HG03095 (cell line): Measurements from ENCODE around the gene GLIPR2.
"Not testable (repeated sequence)": the region's sequence is repeated elsewhere in the genome, so short reads cannot be mapped to it uniquely, and the experiment has no call there.

Experiments used
- ATAC-seq: cut with Tn5 transposase; IDR thresholded peaks from one replicate; pipeline ENCODE4 v1.9.1; 2021; ENCODE audit warnings: moderate library complexity; ENCODE audit not compliant: unreplicated experiment

Gene GLIPR2

DNA sequence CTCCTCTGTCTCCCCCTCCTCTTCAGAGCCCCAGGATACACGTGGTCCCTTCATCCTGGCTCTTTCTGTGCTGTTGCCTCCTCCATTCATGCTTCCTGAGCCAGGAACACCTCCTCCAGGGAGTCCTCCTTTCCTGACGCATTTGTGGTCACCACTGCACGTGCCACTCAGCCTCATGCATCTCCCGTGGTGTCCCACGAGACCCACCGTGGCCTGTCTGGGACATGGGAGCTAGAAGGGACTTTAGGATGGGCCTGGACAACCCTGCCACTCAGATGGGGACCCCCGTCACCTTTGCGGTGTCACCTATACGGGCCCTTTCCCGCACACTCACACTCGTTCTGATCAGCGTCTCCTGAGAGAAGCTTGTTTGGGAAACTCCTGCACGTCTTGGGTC is 6.7 kb downstream of the GLIPR2 start:
- ATAC-seq, result no peak

DNA sequence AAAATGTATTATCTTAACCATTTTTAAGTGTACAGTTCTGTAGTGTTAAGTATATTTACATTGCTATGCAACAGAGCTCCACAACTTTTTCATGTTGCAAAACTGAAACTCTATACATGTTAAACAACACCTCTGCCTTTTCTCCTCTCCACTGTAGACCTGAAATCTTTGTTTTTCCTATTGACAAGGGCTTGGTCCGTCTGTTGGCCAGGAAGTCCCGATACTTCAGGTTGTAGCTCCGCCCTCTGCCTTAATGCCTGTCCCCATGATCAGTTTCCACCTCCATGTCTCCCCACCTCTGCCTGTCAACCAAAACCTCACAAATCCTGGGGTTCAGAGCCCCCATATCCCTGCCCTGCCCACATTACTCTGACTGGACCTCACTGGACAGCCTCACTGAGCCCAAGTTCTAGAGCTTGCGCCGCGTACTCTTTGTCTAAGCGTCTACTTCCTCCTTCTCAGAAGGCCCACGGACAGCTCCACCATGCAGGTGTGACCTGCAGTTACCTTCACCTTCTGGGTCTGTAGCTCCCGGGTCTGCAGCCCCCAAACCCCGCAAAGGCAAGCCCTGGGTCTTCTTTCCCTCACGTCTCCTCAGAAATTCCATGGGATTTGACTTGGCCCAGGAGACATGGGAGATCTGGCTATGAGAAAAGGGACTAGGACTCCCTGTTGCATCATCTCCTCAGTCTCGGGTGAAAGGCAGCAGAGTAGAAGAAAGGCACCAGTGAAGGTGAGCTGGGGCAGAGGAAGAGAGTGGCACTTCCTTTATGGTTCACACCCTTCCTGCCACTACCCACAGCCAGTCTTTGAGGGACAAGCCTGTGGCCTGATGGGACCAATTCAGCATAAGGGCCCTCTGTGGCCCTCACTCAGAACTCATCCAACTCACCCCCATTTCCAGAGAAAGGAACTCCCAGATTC is 8.0 kb downstream of the GLIPR2 start:
- no peak for ATAC-seq

DNA sequence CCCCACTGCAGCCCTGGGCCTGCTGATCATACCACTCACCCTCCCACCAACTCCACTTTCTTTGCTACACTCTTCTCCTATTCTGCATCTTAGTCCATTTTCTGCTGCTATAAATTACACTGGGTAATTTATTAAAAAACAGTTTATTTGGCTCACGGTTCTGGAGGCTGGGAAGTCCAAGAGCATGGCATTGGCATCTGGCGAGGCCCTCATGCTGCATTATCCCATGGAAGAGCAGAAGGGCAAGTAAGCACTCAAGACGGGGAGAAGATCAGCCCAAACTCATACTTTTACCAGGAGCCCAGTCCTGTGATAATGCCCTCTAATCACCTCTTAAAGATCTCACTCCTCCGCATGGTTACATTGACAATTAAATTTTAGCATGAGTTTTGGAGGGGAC is 9.4 kb downstream of the GLIPR2 start:
- ATAC-seq, result no peak

- no peak for ATAC-seq
Observed at GRCh38 chr9:36146651-36147050, 10.1 kb downstream of the GLIPR2 start.

- no peak for ATAC-seq
Observed at GRCh38 chr9:36147441-36148175, 11.1 kb downstream of the GLIPR2 start.

DNA sequence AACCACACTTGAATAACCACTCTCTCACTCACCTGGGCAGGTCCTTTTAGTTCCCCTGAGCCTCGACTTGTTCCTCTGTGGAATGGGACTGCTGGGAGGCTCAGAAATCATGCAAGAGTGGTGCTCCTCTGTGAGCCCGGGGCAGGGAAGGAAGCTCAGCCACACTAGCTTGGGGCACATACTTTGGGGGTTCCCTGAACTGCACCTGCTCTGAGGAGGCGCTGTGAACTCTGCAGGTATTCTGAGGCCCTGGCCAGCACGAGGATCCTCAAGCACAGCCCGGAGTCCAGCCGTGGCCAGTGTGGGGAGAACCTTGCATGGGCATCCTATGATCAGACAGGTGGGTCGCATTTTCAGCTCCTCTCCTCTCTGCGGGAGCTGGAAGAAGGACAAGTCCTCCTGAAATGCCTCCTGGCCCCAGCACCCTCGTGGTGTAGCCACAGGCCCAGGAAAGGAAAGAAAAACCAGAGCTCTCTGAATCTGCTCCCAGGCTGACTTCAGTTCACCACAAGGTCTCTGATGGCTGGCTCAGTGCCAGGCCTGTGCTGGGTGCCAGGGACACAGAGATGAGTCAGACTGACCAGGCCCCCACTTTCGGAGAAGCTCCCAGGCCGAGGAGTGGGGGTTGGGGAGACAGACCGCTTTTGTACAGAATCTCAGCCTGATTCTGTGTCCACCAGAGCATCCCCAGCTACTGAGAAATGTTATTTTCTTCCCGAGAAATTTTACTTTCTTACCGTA is 11.9 kb downstream of the GLIPR2 start:
- peak; percentile 34 for ATAC-seq

- no peak for ATAC-seq
Observed at GRCh38 chr9:36149197-36149596, 12.7 kb downstream of the GLIPR2 start.

- no peak for ATAC-seq
Observed at GRCh38 chr9:36150574-36151315, 14.2 kb downstream of the GLIPR2 start.

- ATAC-seq, result peak; percentile 81
Observed at GRCh38 chr9:36151316-36152210, 15.0 kb downstream of the GLIPR2 start.

DNA sequence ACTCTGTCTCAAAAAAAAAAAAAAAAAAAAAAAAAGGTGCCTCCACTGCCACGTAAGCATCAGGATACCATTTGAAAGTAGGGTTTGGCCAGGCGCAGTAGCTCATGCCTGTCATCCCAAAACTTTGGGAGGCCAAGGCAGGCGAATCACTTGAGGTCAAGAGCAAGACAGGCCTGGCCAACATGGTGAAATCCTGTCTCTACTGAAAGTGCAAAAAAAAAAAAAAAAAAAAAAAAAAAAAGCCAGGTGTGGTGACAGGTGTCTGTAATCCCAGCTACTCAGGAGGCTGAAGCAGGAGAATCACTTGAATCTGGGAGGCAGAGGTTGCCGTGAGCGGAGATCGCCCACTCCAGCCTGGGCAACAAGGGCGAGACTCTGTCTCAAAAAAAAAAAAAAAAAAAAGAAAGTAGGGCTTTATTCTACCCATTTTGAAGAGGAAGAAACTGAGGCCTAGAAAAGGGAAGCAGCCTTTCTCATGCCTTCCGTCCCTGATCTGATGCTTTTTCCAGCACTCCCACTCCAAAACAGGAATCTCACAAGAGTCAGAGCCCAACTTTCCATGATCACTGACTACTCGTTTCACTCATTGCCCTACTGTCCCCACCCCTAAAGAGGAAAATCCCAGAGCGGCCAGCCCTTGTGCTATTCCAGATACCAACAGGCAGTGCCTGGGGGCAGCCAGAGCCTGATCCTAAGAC is 16.4 kb downstream of the GLIPR2 start:
- ATAC-seq, result no peak

- no peak for ATAC-seq
Observed at GRCh38 chr9:36153746-36154145, 17.2 kb downstream of the GLIPR2 start.

GRCh38 chr9:36154331-36154952 is 17.9 kb downstream of the GLIPR2 start:
- ATAC-seq, result no peak

DNA sequence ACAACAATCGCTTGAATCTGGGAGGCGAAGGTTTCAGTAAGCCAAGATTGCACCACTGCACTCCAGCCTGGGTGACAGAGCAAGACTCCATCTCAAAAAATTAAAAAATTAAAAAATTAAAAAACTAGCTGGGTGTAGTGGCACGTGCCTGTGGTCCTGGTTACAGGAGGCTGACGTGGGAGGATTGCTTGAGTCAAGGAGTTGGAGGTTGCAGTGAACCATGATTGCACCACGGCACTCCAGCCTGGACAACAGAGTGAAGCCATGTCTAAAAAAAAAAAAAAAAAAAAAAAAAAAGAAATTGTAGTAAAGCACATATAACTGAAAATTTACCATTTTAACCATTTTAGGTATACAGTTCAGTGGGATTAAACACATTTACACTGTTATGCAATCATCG is 19.6 kb downstream of the GLIPR2 start:
- no peak for ATAC-seq

DNA sequence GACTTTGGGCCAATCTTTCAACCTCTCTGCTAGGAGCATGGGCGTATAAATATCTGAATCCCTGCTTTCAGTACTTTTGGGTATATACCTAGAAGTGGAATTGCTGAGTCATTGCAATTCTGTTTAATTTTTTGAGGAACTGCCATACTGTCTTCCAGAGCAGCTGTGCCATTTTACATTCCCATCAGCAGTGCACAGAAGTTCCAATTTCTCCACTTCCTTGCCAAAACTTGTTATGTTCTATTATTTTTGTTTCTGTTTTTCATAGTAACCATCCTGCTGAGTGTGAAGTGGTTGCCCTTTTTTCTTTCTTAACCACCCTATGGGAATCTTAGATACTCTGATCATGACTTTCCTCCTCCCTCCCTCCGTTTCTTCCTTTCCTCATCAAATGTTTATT is 21.6 kb downstream of the GLIPR2 start:
- no peak for ATAC-seq

DNA sequence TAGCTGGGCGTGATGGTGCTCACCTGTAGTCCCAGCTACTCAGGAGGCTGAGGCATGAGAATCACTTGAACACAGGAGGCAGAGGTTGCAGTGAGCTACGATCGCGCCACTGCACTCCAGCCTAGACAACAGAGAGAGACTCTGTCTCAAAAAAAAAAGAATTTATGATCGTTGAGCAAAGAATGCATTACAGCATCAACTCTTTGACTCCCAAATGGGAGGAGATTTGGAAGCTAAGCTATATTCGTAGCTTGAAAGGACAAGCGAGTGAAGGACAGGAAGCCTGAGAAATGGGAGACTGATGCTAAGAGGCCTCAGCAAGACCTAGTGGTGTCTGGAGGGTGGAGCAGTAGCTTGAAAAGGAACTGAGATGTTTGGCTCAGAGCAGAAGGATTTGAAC is 22.4 kb downstream of the GLIPR2 start:
- ATAC-seq, result no peak

DNA sequence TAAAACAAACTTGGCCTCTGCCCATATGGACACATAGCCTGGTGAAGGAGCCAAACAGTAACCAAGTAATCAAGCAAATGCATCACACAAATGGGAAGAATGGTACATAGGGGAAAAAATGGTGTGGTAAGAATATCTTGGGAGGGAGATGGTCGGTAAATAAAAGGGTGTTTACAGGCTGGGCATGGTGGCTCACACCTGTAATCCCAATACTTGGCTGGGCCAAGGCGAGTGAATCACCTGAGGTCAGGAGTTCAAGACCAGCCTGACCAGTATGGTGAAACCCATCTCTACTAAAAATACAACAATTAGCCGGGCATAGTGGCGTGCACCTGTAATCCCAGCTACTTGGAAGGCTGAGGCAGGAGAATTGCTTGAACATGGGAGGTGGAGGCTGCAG is 23.0 kb downstream of the GLIPR2 start:
- not testable (repeated sequence) for ATAC-seq

- not testable (repeated sequence) for ATAC-seq
Observed at GRCh38 chr9:36160126-36160525, 23.6 kb downstream of the GLIPR2 start.

GRCh38 chr9:36161187-36161586 is 24.7 kb downstream of the GLIPR2 start:
- no peak for ATAC-seq
